NCI-H2107 (cell line): Measurements from ENCODE around the gene PRKACG.

Source experiments
- DNase-seq: peaks from one replicate; lab custom pipeline; 2025; lab: John Stamatoyannopoulos, UW

The PRKACG gene

DNA sequence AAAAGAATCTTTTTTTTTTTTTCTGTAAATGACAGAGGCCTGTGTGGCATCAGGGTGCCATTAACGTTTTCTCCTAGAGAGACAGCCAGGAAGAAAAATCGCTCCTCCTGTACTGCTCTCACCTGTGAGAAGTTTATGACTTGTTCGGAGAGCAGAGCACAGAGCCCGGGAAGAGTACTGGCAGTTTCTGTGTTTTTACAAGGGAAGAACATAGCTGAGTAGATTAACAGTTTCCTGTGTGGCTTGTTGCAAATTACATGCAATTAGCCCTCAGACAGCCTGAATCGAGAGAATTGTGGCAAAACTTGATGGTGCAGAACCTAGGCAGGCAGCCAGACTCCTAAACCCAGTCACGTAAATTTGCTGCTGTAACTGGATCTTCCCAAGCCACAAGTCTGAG lies 32.1 kb downstream of the PRKACG start:
- no peak for DNase-seq

DNA sequence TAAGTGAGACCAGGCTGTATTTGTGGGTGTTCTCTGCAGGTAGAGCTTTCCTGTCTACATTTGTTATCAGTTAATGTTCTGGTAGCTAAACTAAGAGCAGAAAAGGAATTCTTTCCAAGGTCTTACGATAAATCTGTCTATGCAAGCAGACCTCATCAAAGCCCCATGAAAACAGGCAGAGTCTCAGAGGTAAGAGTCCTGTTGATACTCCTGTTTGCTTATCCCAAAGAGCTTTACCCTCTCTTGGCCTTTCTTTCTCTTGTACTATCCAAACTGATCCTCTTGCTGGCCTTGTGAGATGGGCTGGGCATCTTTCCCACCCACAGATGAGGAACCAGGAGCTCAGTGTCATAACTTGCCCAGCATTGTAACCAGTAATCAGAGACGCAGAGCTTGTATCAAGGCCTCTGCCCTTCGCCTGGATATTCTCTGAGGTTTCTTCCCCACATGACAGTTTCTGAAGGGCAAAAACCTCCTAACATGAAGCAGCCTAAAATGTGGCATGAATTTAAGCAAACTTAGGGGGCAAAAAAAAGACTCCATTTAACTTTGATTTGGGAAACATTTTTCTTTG lies 33.5 kb downstream of the PRKACG start:
- DNase-seq: no peak

DNA sequence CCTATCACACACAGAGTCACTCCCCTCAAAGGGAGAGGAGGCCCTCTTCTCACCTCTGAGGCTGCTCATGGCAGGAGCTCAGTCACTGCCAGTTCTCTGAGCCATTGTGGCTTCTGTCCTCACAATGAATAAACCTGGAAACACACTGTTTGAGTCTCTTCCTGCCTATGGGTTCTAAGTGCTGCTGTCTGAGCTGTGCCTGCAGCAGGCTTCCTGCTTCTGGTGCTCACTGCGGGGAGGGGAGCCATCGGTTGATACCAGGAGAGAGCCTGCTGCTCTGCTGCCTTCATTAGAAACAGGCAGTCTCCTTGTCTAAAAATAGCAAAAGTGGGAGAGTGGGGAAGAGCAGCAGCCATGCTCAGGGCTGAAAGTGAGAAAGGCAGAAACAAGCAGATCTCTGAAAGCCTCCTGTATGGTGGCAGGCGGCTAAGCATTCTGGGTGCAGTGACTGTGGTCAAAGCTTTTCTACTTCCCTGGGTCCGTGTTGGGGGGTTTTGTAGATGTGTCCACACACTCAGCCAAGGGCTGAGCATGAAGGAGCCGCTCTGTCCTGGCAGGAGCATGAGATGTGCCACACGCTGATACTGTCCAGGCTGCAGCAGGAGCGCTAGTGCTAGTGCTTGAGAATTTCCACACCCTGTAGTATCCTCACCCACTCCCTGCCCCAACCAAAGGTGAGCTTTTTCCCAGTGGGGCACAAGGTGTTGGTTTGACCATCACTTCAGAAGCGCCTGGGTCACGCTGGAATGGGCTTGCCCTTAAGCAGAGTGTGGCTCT lies 34.2 kb downstream of the PRKACG start:
- no peak for DNase-seq

DNA sequence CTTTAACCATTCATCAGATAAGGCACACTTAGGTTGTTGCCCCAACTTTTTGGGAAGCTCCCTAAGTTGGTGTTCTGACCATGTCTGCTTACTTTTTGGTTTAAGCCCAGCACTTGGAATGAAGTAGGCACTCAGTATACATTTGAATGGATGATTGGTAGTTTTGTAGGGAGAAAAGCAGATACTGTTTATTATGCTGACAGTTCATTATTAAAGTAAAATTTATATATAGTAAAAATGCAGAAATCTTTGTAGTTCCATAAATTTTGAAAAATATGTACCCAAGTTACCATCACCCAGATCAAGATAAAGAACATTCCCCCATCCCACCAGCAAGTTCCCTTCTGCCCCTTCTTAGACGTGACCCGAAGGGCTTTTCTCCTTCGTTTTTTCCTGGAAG lies 35.4 kb downstream of the PRKACG start:
- no peak for DNase-seq

DNA sequence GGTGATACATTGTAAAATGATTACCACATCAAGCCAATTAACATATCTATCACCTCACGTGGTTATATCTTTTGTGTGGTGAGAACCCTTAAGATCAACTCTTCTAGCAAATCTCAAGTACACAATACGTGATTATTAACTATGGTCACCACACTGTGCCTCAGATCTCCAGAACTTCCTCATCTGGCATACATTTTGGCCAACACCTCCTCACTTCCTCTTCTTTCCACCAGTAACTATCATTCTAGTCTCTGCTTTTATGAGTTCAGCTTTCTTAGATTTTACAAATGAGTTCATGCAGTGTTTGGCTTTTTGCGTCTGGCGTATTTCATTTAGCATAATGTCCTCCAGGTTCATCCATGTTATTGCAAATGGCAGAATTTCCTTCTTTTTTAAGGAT lies 35.8 kb downstream of the PRKACG start:
- DNase-seq: no peak

DNA sequence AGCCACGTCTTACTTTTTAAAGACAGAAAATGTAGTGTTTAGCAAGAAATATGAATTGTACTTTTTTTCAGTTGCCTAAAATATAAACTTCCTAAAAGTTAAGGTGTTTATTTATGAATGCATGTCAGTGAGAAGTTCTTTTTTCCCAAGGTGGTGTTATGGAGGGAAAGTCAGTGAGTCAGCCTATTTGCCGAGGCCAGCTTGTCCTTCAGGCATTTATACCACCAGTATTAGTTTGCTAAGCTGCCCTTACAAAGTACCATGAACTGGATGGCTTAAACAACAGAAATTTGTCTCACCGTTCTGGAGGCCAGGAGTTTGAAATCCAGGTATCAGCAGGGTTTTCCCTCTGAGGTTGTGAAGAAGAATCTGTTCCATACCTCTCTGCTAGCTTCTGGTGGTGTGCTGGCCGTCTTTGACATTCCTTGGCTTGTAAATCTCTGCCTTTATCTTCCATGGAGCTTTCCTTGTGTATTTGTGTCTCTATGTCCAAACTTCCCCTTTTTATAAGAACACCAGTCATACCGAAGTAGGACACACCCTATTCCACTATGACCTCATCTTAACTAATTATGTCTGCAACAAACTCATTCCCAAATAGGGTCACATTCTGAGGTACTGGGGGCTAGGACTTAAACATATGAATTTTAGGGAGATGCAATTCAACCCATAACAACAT lies 38.4 kb downstream of the PRKACG start:
- no peak for DNase-seq

DNA sequence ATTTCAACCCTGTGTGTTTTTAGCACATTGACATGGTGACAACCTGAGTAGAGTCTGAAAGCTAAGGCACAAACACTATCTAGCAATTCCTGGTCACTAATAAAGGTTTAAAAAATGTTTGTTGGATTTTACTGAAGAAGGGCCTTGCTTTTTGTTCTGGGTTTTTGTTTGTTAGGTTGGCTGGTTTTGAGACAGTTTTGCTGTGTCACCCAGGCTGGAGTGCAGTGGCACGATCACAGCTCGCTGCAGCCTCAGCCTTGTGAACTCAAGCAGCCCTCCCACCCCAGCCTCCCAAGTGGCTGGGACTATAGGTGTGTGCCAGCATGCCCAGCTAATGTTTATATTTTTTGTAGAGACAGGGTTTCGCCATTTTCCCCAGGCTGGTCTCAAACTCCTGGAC lies 39.0 kb downstream of the PRKACG start:
- DNase-seq: no peak

DNA sequence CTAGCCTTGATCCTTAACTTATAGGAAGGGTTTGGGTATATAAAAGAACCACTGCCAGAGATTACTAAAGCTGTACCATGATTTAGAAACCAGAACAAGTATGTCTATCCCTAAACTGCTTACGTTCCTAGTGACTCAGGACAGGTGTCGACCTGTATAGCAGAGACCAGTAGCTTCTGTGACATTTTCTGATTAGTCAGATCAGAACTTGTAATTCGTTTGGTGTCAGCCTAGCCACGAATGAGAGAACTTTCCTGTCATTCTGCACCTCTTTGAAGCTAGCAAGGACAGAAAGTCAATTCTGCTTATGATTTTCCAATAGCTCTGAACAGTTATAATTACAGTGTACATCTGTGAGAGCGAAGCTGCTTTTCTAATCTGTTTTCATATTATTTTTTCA lies 39.5 kb downstream of the PRKACG start:
- DNase-seq: no peak

DNA sequence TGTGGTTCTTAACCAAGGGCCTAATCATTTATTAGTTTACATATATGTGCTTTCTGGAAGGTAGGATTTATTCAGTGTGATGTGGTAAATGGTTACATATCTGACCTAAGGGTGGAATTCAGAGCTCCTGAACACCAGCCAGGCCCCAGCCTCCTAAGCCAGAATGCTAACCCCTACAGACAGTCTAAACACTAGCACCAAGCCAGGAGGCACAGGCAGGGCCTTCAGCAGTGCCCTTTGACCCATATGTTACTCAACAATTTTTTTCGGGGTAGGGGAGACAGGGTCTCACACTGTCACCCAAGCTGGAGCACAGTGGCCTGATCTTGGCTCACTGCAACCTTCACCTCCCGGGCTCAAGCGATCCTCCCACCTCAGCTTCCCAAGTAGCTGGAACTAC lies 40.3 kb downstream of the PRKACG start:
- DNase-seq: no peak

DNA sequence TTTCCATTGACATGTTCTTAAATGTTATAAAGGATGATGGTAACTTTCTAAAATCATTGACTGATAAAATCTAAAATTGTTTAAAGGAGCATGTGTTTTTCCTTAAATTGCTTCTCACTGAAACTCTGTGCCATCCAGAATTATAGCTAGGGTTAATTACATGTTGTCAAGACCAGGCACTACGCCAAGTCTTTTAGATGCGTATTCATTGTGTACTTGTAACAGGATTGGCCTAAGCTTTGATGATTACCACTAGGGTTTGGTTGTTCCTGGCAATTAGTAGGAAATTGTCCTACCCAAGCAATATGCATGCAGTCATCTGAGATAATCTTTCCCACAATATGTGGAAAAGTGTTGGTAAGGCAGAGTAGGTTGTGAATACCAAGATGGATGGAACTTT lies 43.8 kb downstream of the PRKACG start:
- no peak for DNase-seq

DNA sequence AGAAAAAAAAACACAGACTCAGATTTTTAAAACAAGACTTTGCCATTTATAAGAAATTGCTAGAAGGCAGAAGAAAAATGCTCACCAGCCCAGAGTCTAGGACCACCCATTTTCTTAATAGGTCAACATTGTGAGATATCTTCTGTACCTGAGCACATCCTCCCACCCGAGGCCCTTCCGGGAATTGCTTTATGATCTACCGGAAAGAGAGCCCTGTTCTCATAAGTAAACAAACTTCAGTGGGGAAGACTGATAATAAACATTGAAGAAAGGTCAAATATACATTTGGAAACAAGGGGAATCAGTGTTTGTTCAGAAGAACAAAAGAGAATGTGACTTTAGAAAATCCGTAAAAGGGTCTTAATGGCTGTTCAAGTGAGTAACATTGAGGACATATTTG lies 44.4 kb downstream of the PRKACG start:
- no peak for DNase-seq

DNA sequence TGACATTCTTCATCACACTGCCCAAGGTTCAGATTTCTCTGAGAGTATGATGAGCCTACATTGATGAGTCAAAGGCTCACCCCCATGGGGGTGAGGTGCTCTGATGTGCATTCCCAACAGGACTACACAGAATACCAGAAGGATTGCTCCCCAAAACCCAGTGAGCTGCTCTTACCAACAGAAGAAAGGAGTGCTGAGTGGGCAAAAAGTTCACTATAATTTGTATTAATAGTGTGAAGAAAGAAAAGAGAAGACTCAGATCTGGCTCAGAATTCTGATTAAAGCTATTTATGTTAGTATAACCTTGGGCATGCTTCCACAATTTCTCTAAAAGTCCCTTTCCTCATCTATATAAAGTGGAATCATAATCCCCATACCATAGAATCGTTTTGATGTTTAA lies 46.1 kb downstream of the PRKACG start:
- no peak for DNase-seq

DNA sequence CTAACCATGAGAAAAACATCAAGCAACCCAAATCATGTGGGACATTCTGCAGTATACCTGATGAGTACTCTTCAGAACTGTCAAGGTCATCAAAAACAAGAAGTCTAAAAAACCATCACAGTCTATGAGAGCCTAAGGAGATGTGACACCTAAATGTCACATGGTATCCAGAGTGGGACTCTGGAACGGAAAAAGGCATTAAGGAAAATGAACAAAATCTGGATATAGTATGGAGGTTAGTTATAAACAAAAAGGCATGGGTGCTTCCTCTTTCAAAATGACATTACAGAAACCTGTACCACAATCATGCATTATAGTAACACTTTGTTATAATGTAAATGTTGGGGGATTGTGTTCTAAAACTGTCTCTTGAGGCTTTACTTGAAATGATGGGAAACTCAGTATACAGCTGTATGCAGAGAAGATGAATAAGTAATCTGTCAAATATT lies 47.4 kb downstream of the PRKACG start:
- no peak for DNase-seq

DNA sequence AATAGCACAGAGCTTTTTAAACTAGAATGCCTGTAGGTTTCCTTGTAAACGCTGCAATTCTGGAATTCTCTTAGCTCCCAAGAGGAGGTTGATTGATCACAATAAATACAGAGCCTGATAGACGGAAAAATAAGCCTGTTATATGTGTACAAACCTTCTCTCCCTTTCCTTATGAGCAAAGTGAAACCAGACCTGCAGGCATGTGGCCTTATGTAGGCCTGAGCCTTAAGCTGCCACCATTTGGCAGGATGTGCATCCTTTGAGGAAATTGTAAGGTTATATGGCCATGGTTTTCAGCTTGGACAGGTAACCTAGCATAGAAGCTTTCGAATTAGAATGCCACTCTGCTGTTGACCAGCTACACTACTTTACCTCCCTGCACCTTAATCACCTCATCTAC lies 49.1 kb downstream of the PRKACG start:
- DNase-seq: no peak

DNA sequence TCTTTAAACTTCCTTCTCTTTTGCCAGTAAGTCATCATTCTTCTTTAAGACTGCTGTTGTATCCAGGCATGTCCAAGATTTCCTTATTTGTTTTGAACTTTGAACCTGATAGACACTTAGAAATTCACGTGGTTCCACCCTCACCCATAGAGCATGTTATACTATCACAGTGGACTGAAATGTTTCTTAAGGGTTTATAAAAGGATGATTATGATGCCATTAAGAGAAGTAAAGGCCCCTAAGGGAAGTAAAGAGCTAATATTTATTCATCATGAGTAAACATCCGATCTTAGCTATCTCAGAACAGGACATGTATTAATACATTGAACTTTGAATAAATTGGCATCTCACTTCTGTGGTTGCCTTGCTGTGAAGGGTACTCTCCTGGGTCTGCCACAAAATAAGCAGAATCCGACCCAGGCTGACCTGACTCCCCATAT lies 49.8 kb downstream of the PRKACG start:
- DNase-seq: no peak

DNA sequence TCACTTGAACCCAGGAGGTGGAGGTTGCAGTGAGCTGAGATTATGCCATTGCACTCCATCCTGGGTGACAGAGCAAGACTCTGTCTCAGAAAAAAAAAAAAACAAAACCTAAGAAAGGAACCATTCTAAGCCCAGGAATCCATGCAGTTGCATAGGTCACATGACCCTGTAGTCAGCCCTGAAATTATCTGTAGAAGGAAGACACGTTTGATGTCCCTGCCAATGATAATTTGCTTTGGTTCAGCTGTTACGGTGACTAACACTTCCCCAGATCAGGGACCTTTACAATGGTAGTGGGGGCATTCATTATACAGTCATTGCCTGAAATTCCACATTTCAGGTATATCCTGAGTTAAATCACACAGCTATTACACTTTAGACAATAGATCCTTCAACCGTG lies 50.5 kb downstream of the PRKACG start:
- no peak for DNase-seq
